ENCODE measurements around the gene RSF1.

Gene RSF1

DNA sequence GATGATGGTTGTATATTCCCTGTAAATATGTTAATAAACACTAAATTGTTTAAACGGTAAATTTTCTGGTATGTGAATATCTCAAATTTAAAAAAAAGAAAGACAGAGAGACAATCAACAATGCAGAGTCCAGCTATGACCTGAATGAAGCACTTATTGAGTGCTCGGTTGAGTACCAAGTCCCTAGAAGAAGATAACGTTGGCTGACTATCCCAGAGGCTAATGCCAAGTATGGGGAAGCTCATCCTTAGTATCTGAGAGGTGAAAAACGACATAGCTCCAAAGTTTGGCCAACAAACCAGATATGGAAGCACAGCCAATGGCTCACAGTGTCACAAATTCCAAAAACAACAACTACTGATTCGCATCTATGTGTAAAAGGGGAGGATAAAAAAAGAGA is 71.3 kb downstream of the RSF1 start:
- no peak for DNase-seq

DNA sequence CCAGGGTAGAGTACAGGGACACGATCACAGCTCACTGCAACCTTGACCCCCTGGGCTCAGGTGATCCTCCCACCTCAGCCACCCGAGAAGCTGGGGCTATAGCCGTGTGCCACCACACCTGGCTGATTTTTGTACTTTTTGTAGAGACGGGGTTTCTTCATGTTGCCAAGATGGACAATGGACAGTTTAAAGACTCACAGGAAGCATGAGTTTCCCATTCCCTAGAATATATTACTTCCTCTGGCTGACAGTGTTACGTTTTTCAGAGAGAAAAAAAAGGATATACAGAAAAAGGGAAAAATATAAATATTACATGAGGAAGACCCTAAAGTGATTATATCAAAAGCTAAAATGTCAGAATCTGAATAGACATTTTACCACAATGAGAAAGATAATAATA is 72.3 kb downstream of the RSF1 start:
- DNase-seq = no peak

DNA sequence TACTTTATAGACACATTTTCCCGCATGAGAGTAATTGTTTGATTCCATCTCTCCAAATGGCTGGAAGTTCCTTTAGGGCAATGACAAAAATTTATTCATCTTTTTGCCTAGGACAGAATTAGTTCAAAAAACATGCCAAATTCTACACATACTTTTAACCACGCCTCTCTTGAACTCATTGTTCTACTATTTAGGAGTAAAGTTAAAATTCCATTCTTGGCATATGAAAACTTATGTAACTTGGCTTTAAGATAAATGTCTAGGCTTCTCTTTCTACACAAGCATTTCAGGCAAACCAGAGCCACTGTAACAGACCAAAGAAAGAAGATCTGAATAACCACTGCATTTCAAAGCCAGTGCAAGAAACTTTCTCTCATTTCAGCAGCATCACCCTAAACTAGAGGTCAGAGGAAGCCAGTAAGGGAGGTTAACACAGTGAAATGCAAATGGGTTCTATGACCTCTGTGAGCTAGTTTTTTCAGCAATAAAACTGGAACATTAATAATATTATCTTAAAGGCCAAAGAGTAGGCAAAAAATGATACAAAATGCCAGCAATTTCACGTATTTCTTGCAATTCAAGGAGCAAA is 73.0 kb downstream of the RSF1 start:
- no peak for DNase-seq

DNA sequence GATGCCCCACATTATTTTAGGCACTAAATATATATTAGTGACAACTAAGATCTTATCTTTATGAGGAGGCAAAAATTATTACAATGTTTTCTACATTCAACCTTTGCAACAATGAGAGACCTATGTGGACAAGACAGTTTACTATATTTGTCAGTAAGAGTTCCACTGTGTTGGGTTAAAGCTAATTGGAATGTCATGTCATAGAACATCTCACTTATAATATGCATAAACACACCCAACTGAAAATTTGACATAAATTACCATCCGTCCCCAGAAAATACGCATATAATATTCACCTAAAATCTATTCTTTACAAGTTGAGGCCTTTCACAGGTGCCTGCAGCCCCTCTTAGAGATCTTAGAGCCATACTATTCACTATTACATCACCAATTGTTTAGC is 84.0 kb downstream of the RSF1 start:
- DNase-seq = no peak

DNA sequence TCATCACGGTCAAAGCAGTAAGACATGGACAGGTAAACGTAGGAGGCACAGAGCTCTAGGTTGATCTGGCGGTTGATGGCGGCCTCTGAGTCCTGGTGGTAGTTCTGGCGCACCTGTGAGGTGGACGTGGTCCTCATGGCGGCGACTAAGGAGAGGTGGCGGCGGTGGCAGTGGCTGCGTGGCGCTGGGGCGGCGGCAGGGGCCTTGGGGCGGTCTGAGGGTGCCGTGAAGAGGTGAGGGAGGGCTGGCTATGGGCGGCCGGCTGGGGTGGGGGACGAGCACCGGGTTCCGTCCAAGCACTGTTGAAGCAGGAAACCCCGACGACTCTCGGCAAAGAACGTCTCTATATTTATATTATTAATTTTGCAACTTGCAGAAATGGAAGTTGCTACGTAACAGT is 85.6 kb downstream of the RSF1 start:
- DNase-seq = no peak

DNA sequence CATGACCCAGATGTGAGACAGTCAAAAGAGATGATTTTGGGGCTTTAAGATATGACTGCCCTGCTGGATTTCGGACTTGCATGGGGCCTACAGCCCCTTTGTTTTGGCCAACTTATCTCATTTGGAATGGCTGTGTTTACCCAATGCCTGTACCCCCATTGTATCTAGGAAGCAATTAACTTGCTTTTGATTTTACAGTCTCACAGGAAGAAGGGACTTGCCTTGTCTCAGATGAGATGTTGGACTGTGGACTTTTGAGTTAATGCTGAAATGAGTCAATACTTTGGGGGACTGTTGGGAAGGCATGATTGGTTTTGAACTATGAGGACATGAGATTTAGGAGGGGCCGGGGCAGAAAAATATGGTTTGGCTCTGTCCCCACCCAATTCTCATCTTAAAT is 88.4 kb downstream of the RSF1 start:
- DNase-seq = no peak

DNA sequence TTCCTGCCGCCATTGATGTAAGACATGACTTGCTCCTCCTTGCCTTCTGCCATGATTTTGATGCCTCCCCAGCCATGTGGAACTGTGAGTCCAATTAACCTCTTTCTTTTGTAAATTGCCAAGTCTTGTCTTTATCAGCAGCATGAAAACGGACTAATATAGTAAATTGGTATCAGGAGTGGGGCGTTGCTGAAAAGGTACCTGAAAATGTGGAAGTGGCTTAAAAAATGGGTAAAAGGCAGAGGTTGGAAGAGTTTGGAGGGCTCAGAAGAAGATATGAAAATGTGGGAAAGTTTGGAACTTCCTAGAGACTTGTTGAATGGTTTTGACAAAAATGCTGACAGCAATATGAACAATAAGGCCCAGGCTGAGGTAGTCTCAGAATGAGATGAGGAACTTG is 89.7 kb downstream of the RSF1 start:
- DNase-seq = no peak

DNA sequence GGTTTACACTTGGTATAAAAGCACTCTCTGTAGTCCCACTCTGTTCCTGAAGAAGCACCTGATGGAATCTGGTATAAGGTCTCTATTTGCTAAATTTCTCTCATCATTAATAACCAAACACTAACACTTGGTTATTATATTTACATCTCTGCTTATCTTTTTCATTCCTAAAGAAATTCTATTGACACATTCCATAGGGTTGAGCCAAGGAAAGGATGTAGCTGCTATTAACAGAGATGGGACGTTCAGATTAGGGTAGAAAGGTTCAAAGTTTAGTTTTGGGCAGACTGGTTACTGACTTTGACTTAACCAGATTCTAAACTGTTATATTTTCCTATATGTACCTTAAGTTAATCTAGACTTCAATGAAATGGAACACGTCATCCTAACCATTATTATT is 91.5 kb downstream of the RSF1 start:
- DNase-seq = no peak

DNA sequence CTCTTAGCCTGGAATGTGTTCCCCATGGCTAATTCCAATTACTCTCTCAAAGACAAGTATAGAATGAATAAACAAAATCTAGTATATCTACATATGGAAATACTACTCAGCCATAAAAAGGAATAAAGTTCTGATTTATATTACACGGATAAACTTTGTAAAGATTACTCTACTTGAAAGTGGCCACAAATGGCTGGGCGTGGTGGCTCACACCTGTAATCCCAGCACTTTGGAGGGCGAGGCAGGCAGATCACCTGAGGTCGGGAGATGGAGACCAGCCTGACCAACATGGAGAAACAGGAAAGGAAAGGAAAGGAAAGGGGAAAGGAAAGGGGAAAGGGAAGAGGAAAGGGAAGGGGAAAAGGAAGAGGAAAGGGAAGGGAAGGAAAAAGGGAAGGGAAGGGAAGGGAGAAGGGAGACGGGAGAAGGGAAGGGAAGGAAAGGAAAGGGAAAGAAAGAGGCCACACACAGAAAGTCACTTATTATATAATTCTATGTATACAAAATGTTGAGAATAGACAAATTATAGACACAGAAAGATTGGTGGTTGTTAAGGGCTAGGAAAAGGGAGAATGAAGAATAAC is 92.2 kb downstream of the RSF1 start:
- no peak for DNase-seq

DNA sequence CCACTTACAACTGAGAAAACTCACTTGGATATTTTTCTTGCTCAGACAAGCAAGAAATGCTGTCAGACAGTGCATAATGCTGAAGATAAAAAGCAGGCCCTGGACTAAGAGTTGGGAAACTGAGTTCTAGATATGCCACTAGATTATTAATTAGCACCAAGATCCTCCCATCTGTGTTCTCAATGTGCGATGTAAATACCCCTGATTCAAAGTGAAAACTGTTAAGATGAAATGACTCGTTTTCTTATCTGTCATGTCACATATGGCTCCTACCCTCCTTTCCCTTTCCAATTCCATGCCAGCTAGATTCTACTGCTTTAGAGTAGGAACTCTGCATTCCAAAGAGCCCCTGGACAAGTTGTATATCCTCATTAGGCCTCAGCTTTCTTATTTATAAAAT is 94.0 kb downstream of the RSF1 start:
- DNase-seq = no peak

DNA sequence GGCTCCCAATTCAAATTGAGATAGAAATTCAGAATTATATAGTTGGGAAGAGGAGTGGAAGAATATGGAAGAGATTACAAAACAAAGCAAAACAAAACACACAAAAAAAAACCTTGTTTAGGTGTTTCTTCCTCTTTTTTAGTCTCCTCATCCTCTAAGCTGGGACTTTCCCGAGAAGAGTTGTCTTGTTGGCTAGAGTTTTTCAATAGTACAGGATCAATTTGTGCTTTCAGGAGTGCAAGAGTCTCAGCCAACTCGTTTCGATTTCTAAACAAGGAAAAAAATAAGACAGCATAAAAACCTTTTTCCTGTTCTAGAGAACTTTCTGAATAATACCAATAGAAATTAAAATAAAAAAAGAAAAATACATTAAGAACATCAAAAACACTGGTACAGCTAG is 95.1 kb downstream of the RSF1 start:
- DNase-seq = no peak

DNA sequence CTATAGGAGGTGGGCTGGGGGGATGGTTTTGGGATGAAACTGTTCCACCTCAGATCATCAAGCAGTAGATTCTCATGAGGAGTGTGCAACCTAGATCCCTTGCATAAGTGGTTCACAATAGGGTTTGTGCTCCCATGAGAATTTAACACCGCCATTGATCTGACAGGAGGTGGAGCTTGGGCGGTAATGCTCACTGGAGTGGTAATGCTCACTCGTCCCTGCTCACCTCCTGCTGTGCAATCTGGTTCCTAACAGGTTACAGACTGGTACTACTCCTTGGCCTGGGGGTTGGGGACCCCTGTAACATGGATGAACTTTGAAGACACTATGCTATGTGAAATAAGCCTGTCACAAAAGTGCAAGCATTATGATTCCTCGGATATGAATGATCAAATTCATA is 95.9 kb downstream of the RSF1 start:
- DNase-seq = no peak

DNA sequence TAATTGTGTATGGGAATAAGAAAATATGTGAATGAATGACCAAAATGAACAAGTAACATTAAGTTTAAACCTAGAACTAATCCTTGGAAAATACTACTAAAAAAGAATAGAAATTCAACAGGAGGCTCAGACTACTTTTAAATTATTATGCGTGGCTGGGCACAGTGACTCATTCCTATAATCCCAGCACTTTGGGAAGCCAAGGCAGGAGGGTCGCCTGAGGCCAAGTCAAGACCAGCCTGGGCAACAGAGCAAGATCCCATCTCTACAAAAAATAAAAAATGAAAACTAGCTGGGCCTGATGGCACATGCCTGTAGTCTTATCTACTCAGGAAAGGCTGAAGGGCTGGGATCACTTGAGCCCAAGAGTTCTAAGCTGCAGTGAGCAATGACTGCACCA is 97.5 kb downstream of the RSF1 start:
- DNase-seq = no peak

DNA sequence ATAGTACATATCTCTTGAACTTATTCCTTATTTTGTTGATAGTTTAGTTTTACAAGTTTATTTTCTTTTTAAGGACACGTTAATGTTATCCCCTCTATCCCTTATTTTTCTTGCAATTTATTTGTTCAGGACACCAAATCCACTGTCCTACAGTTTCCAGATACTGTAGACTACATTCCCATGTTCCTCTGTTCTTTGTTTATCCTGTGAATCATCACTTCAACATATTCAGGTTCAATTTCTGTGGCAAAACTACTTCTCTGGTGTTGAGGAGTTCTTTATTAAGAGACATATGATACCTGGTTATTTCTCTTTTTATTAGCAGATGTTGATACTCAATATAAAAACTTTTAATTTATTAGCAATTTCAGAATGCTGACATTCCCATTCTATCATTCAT is 110.2 kb downstream of the RSF1 start:
- no peak for DNase-seq

DNA sequence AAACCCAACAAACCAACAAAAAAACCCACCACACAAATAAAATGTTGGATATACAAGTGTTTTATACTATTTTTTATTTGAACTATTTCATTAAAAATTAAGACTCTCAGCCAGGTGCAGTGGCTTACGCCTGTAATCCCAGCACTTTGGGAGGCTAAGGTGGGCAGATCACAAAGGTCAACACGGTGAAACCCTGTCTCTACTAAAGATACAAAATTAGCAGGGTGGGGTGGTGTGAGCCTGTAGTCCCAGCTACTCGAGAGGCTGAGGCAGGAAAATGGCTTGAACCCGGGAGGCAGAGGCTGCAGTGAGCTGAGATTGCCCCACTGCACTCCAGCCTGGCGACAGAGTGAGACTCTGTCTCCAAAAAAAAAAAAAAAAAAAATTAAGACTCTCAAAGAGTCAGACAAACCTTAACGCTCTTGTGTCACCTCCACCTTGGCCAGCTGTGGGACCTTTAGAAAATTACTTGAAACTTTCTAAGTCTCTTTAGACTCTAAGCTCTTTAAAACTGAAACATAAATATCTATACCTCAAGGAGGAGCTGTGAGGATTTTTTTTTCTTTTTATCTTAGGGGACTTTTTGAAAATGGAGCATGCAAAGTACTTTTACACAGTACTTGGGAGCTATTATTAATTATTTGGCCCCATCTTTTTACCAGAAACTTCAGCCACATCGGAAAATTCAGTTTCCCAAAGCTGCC is 114.5 kb downstream of the RSF1 start:
- no peak for DNase-seq

DNA sequence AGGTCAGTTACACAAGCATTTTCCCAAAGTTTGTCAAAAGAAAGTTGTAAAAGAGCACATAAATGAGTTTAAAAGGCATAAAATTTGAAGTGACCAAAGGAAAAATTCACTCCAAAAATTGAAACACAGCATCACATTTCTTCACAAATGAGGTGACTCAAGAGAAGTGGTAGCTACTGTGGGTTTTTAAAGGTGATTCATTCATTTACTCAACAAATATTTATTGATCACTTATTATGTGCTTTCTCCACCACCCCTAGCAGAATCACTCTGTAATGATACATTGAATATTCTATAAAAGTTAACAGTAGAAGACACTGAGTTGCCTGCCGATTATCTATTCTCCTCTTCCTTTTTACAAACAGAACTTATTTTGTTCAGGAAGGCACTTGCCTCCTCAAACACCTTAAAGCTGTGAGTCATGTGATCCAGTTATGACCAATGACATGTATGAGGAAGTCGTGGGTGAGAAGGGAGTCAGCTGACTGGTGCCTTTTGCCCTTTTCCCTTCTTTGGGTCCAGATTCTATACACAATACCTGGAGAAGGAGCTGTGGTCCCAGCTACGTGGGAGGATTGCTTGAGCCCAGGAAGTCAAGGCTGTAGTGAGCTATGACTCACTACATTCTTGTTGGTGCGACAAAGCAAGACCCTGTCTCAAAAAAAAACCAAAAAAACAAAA is 115.2 kb downstream of the RSF1 start:
- DNase-seq = peak; percentile 3

DNA sequence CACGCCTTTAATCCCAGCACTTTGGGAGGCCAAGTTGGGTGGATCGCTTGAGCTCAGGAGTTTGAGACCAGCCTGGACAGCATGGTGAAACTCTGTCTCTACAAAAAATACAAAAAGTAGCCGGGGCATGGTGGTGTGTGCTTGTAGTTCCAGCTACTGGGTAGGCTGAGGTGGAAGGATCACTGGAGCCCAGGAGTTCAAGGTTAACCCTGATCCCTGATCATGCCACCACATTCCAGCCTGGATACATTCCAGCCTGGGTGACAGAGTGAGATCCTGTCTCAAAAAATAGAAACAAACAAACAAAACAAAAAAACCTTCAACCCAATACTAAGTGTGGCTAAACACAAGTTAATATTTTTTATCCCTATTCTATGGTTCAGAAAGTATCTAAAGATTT is 116.5 kb downstream of the RSF1 start:
- DNase-seq = no peak

DNA sequence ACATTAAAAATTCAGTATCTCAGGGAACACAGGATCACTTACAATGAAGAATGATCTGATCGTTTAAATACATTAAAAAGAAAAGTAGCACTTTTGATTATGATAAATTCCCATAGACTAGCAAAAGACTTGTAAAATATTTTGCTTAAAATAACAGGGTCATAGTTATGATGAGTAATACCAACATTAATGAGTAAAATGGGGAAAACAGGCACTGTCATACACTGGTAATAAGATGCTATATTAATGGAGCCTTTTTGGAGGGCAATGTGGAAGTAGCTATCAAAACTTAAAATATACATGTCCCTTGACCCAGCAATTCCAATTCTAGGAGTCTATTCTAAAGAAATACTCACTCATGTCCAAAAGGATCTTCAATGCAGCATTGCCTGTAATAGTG is 121.1 kb downstream of the RSF1 start:
- DNase-seq = no peak

DNA sequence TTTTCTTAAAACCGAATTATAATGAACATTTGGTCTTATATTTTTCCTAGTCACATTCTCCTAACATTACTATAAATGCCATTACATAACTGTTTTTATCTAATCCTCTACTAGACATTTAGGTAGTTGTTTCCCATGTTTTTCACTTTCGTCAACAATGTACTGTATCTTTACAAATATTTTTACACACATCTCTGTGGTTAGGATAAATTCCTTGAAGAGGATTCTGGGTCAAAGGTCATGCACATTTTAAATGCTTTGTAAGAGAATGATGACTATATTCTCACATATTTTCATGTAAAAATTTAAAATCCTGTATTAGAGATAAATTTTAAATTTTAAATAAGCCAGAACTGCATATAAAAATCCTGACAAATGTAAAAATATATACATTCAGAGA is 121.6 kb downstream of the RSF1 start:
- no peak for DNase-seq

DNA sequence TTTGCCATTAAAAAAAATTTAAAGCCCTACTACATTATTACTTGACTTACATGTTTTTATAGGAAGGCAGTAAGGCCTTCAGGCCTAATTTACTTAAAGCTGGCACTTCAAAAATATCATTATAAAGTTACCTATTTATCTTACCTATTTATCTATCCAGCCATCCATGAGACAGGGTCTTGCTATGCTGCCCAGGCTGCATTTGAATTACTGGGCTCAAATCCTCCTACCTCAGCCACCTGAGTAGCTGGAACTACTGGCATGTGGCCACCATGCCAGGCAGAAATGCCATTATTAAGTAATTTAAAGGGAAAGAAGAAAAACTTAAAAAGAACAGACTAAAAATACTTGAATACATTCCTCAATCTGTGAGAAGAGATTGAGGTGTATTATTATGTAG is 122.7 kb downstream of the RSF1 start:
- DNase-seq = no peak

DNA sequence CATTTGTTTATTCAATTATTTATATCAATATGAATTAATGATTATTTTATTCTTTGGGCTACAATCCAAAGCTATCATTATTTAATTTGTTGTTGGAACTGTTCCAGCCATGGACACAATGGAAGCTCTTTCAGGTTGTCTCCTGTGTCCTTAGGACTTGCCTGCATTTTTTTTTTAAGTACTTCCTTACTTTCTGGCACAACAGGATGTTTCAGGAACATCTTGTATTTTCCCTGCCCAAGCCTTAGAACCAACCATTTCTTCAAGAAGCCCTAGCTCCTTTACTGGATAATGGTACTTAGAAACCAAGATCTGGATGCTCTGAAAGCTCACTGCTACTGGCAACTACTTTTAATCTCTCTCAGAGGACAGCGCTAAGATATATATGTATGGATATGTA is 125.1 kb downstream of the RSF1 start:
- DNase-seq = no peak

DNA sequence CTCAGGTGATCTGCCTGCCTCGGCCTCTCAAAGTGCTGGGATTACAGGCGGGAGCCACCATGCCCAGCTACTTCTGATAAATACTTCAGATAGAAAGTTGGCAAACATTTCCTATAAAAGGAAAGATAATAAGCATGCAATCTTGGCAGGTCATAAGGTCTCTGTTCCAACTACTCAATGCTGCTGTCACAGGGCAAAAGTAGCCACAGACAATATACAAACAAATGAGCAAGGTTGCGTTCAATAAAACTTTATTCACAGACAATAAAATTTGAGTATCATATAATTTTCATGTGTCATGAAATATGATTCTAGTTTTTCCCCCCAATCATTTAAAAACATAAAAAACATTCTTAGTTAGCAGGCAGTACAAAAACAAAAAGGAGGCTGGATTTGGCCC is 129.9 kb downstream of the RSF1 start:
- no peak for DNase-seq

DNA sequence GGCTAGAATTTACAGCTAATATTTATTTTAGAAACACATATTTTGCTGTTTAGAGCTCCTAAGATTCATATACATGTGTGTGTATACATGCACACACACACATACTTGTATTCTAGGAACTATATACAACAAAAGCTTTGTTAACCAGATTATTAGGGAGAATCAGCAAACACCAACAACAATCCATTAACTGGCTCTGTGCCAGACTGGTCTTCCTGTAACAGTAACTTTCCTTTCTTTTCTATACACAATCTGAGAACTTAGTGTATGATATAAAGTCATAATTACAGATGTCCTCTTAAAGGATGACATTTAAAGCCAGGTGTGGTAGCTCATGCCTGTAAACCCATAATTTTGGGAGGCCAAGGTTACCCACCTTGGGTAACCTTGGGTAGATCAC is 133.4 kb downstream of the RSF1 start:
- no peak for DNase-seq

DNA sequence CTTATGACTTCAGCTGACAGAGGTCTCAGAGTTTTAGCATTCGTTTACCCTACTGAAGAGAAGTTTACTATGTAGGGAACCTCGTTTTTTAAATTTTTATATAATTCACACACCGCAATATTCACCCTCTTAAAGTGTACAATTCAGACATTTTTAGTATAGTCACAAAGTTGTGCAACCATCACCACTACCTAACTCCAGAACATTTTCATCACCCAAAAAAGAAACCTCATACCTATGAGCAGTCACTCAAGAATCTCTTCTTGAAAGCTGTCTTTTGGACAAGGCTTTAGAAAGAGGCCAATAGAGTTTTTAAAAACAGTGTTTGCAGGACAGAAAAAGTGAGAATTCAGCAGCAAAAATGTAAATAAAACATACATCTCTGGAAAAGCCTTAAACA is 143.4 kb downstream of the RSF1 start:
- DNase-seq = no peak

Data from activated naive CD4-positive, alpha-beta T cell treated with Interleukin-2 at 50 U/mL for 16 hours (primary cell).